HG03064 (cell line): ENCODE measurements around the gene TRAPPC12.
A peak's percentile ranks its signal among the peaks of the same experiment; 100 is the strongest.
"Not testable (repeated sequence)": the region's sequence is repeated elsewhere in the genome, so short reads cannot be mapped to it uniquely, and the experiment has no call there.

ENCODE experiments used
- ATAC-seq: cut with Tn5 transposase; IDR thresholded peaks from one replicate; pipeline ENCODE4 v1.9.1; 2021; ENCODE audit warnings: low read depth; ENCODE audit not compliant: unreplicated experiment

The TRAPPC12 gene

GRCh38 chr2:3496708-3497080, 117.2 kb downstream of the TRAPPC12 start:
- not testable (repeated sequence) for ATAC-seq

GRCh38 chr2:3498783-3499394, 119.4 kb downstream of the TRAPPC12 start:
- no peak for ATAC-seq

GRCh38 chr2:3500326-3500899, 120.9 kb downstream of the TRAPPC12 start:
- no peak for ATAC-seq

GRCh38 chr2:3503046-3503445, 123.6 kb downstream of the TRAPPC12 start:
- ATAC-seq, result no peak

- ATAC-seq, result no peak
These were observed 124.0 kb downstream of the TRAPPC12 start for GRCh38 chr2:3503483-3503882.

- ATAC-seq, result no peak
These were observed 125.2 kb downstream of the TRAPPC12 start for GRCh38 chr2:3504741-3505140.

- no peak for ATAC-seq
These were observed 126.3 kb downstream of the TRAPPC12 start for GRCh38 chr2:3505771-3506170.

- no peak for ATAC-seq
These were observed 132.6 kb downstream of the TRAPPC12 start for GRCh38 chr2:3512086-3512485.

- ATAC-seq, result no peak
These were observed 133.7 kb downstream of the TRAPPC12 start for GRCh38 chr2:3513026-3513810.

GRCh38 chr2:3515438-3515837, 135.9 kb downstream of the TRAPPC12 start:
- ATAC-seq, result not testable (repeated sequence)

GRCh38 chr2:3516831-3517230, 137.3 kb downstream of the TRAPPC12 start:
- ATAC-seq, result no peak

- no peak for ATAC-seq
These were observed 138.5 kb downstream of the TRAPPC12 start for GRCh38 chr2:3517948-3518495.

GRCh38 chr2:3518496-3519254, 139.2 kb downstream of the TRAPPC12 start:
- peak; percentile 84 for ATAC-seq

GRCh38 chr2:3519255-3520205, 140.0 kb downstream of the TRAPPC12 start, which contains the start of gene ADI1:
Gene ADI1 (minus strand): TSS chr2:3519531. CDS start chr2:3519487, 44 bp downstream.
- ATAC-seq, result peak; percentile 57

- no peak for ATAC-seq
These were observed 141.1 kb downstream of the TRAPPC12 start for GRCh38 chr2:3520591-3520990.

GRCh38 chr2:3522961-3523421, 143.5 kb downstream of the TRAPPC12 start:
- ATAC-seq, result no peak

- ATAC-seq, result no peak
These were observed 144.1 kb downstream of the TRAPPC12 start for GRCh38 chr2:3523551-3524041.

- no peak for ATAC-seq
These were observed 147.4 kb downstream of the TRAPPC12 start for GRCh38 chr2:3526871-3527270.
